IMR-90 (cell line): ENCODE results near the gene MS4A18. TPM values are rescaled to one million over a fixed set of nuclear protein-coding genes. Genes with fewer than 3 reads are reported as not detected.

Experiments used
- ATAC-seq: fragments of 200-7000 bp; cut with Tn5 transposase; 2 replicates; pipeline ENCODE4 v1.9.1; 2020; ENCODE audit warnings: low read depth, mild to moderate bottlenecking, moderate library complexity
- BruUV-seq: library from RNA; stranded (reverse); fragments of 400-500 nt; replicated peaks from 2 replicates; lab custom pipeline; 2021; lab: Mats Ljungman, UMichigan
- CTCF ChIA-PET: fragments of 300-600 bp; formaldehyde crosslinking; extraction: SDS; loops from one replicate; lab custom pipeline; 2021; ENCODE audit warnings: antibody characterized with exemption; lab: Yijun Ruan, JAX
- POLR2A ChIA-PET: fragments of 300-600 bp; sonication (Branson Sonifier 250); formaldehyde crosslinking; loops from one replicate; lab custom pipeline; 2022; ENCODE audit warnings: antibody characterized with exemption; ENCODE audit not compliant: unreplicated experiment; lab: Charles Lee
- DNase-seq: peaks from one replicate; pipeline ENCODE4 v3.0.0; 2013
- H2AFZ ChIP-seq: replicated peaks from 2 replicates; pipeline ENCODE3; 2013; ENCODE audit warnings: low read length, mild to moderate bottlenecking; ENCODE audit not compliant: poor library complexity
- H2AK5ac ChIP-seq: 2 replicates; pipeline ENCODE4 v1.6.1; 2013; ENCODE audit warnings: low read depth, low read length, inconsistent platforms
- H2AK9ac ChIP-seq: replicated peaks from 2 replicates; pipeline ENCODE3; 2013; ENCODE audit warnings: mild to moderate bottlenecking, low read depth, low read length, moderate library complexity; ENCODE audit not compliant: poor library complexity
- H2BK120ac ChIP-seq: 2 replicates; pipeline ENCODE4 v1.6.1; 2013; ENCODE audit warnings: low read depth, low read length, inconsistent platforms
- H2BK15ac ChIP-seq: 3 replicates; pipeline ENCODE4 v1.6.1; 2013; ENCODE audit warnings: low read depth, low read length, inconsistent platforms
- H2BK20ac ChIP-seq: 2 replicates; pipeline ENCODE4 v1.6.1; 2013; ENCODE audit warnings: low read depth, mild to moderate bottlenecking, inconsistent platforms, low read length, moderate library complexity
- H2BK5ac ChIP-seq: 2 replicates; pipeline ENCODE4 v1.6.1; 2013; ENCODE audit warnings: mild to moderate bottlenecking, low read depth, low read length, inconsistent platforms; ENCODE audit not compliant: poor library complexity, severe bottlenecking
- H3K14ac ChIP-seq: replicated peaks from 2 replicates; pipeline ENCODE4 v1.6.1; 2013; ENCODE audit warnings: low read depth, low read length, inconsistent platforms
- H3K18ac ChIP-seq: 2 replicates; pipeline ENCODE4 v1.6.1; 2013; ENCODE audit warnings: low read depth, low read length, control low read depth
- H3K23ac ChIP-seq: 2 replicates; pipeline ENCODE4 v1.6.1; 2013; ENCODE audit warnings: low read depth, low read length, inconsistent platforms
- H3K27ac ChIP-seq: 2 replicates; pipeline ENCODE4 v1.5.1; 2013; ENCODE audit warnings: mild to moderate bottlenecking, control low read depth, low read length; ENCODE audit not compliant: insufficient read depth
- H3K27me3 ChIP-seq: 2 replicates; pipeline ENCODE4 v1.6.1; 2013; ENCODE audit warnings: low read length; ENCODE audit not compliant: control insufficient read depth, insufficient read depth
- H3K36me3 ChIP-seq: 2 replicates; pipeline ENCODE4 v1.6.1; 2013; ENCODE audit warnings: low read length, mixed read lengths; ENCODE audit not compliant: control insufficient read depth, insufficient read depth
- H3K4ac ChIP-seq: 2 replicates; pipeline ENCODE4 v1.6.1; 2013; ENCODE audit warnings: low read depth, low read length, inconsistent platforms
- H3K4me1 ChIP-seq: 2 replicates; pipeline ENCODE4 v1.6.1; 2013; ENCODE audit warnings: low read length, mixed read lengths; ENCODE audit not compliant: control insufficient read depth, insufficient read depth
- H3K4me2 ChIP-seq: 2 replicates; pipeline ENCODE4 v1.6.1; 2013; ENCODE audit warnings: low read depth, mild to moderate bottlenecking, control low read depth, low read length, moderate library complexity
- H3K4me3 ChIP-seq: 2 replicates; pipeline ENCODE4 v1.5.1; 2013; ENCODE audit warnings: low read depth, mild to moderate bottlenecking, control low read depth, low read length, moderate library complexity; ENCODE audit not compliant: insufficient read depth
- H3K56ac ChIP-seq: 2 replicates; pipeline ENCODE4 v1.6.1; 2013; ENCODE audit warnings: low read length, inconsistent platforms; ENCODE audit not compliant: insufficient read depth; ENCODE audit errors: extremely low read depth
- H3K79me1 ChIP-seq, 2 experiments: 2 replicates each; pipeline ENCODE4 v1.6.1; 2013; ENCODE audit warnings: low read length in 2 of 2, inconsistent platforms in 1 of 2, low read depth in 1 of 2
- H3K9ac ChIP-seq: 2 replicates; pipeline ENCODE4 v1.6.1; 2013; ENCODE audit warnings: low read depth, low read length, control low read depth
- H3K9me1 ChIP-seq: 2 replicates; pipeline ENCODE4 v1.6.1; 2013; ENCODE audit warnings: low read length, inconsistent platforms; ENCODE audit not compliant: insufficient read depth
- H3K9me3 ChIP-seq: 2 replicates; pipeline ENCODE4 v1.6.1; 2013; ENCODE audit warnings: low read length; ENCODE audit not compliant: control insufficient read depth, insufficient read depth
- H4K20me1 ChIP-seq: 2 replicates; pipeline ENCODE4 v1.6.1; 2013; ENCODE audit warnings: low read length, inconsistent platforms; ENCODE audit not compliant: insufficient read depth
- H4K5ac ChIP-seq: 2 replicates; pipeline ENCODE4 v1.6.1; 2013; ENCODE audit warnings: mild to moderate bottlenecking, low read depth, low read length, control low read depth
- H4K8ac ChIP-seq, 2 experiments: 2 replicates each; pipeline ENCODE4 v1.6.1; 2013; ENCODE audit warnings: low read depth in 2 of 2, low read length in 2 of 2, control low read depth in 1 of 2, inconsistent platforms in 1 of 2
- H4K91ac ChIP-seq: 2 replicates; pipeline ENCODE4 v1.6.1; 2013; ENCODE audit warnings: low read depth, low read length, inconsistent platforms; ENCODE audit not compliant: insufficient read depth
- CEBPB ChIP-seq: IDR thresholded peaks from 2 replicates; pipeline ENCODE4 v1.6.1; 2012; ENCODE audit warnings: low read depth, low read length, improper control_type of control experiment
- CHD1 ChIP-seq: IDR thresholded peaks from 2 replicates; pipeline ENCODE4 v1.6.1; 2012; ENCODE audit warnings: low read depth, low read length, improper control_type of control experiment
- CTCF ChIP-seq: conservative IDR thresholded peaks from 2 replicates; pipeline ENCODE4 v1.5.1; 2012; ENCODE audit warnings: mild to moderate bottlenecking, low read depth, low read length, improper control_type of control experiment
- FOS ChIP-seq: fragments of 150-350 bp; IDR thresholded peaks from 2 replicates; pipeline ENCODE4 v1.6.1; 2016; ENCODE audit warnings: low read depth, low read length
- MAZ ChIP-seq: IDR thresholded peaks from 2 replicates; pipeline ENCODE4 v1.6.1; 2012; ENCODE audit warnings: low read depth, mild to moderate bottlenecking, low read length, improper control_type of control experiment, moderate library complexity, borderline replicate concordance
- MXI1 ChIP-seq: IDR thresholded peaks from 2 replicates; pipeline ENCODE4 v1.6.1; 2012; ENCODE audit warnings: low read depth, mild to moderate bottlenecking, low read length, moderate library complexity, borderline replicate concordance
- NFE2L2 ChIP-seq: fragments of 150-350 bp; IDR thresholded peaks from 2 replicates; pipeline ENCODE4 v1.6.1; 2016; ENCODE audit warnings: low read depth, mild to moderate bottlenecking, low read length
- POLR2A ChIP-seq: IDR thresholded peaks from 2 replicates; pipeline ENCODE4 v1.6.1; 2012; ENCODE audit warnings: mild to moderate bottlenecking, low read depth, low read length
- RAD21 ChIP-seq: IDR thresholded peaks from 2 replicates; pipeline ENCODE4 v1.6.1; 2012; ENCODE audit warnings: low read length, improper control_type of control experiment
- RFX5 ChIP-seq: IDR thresholded peaks from 2 replicates; pipeline ENCODE4 v1.8.0; 2012; ENCODE audit warnings: low read depth, mild to moderate bottlenecking, low read length, moderate library complexity
- USF2 ChIP-seq: fragments of 150-350 bp; IDR thresholded peaks from 2 replicates; pipeline ENCODE4 v1.6.1; 2017; ENCODE audit warnings: mild to moderate bottlenecking, antibody characterized with exemption, low read length, low read depth
- WGBS, 2 experiments: methylation state at CpG; one replicate each; pipeline versions ENCODE4 v1.1.5 to v1.1.7; 2013; ENCODE audit warnings: missing lambda C conversion rate in 2 of 2; ENCODE audit not compliant: insufficient read length in 1 of 2; ENCODE audit errors: extremely low coverage in 2 of 2; 5-methylcytosine and 5-hydroxymethylcytosine counted together
- dilution Hi-C: fragments of 300-500 bp; cut with HindIII; formaldehyde crosslinking; loops from one replicate; pipeline ENCODE4 v1.14.3; 2018; ENCODE audit warnings: low sequenced_read_pairs; ENCODE audit not compliant: unreplicated experiment
- in situ Hi-C: fragments of 300-500 bp; cut with MboI; formaldehyde crosslinking; loops from 3 replicates; pipeline ENCODE4 v1.14.3; 2019; ENCODE audit warnings: low sequenced_read_pairs, inconsistent platforms, mixed read lengths
- intact Hi-C: fragments of 100-400 bp; cut with micrococcal nuclease; formaldehyde crosslinking; loops from 2 replicates; pipeline ENCODE4 v1.10.0; 2022
- polyA plus RNA-seq, 3 experiments: library from polyadenylated mRNA; depleted of rRNA; stranded (reverse); fragments of >200 nt; gene quantifications; 2 replicates each; pipeline ENCODE4 v1.2.3, GENCODE V29; 2012; ENCODE audit warnings: low replicate concordance in 1 of 3
- total RNA-seq: library from RNA; depleted of rRNA; stranded (reverse); fragments of >200 nt; gene quantifications from 2 replicates; pipeline ENCODE4 v1.2.3, GENCODE V29; 2012
- TF ChIP-seq, protein P1 (sequence below): fragments of 150-350 bp; IDR thresholded peaks from 2 replicates; pipeline ENCODE4 v1.6.1; 2016; ENCODE audit warnings: low read depth, mild to moderate bottlenecking, low read length, moderate library complexity, borderline replicate concordance

Gene MS4A18
- total and polyA plus RNA-seq, 2 of the 4 experiments (the other 2 are of a cell fraction) = not detected

GRCh38 chr11:60741421-60741820 is 16.9 kb downstream of the MS4A18 start:
- H3K79me1 ChIP-seq = no peaks in the 10 kb centered on the region
- H4K20me1 ChIP-seq = no peaks in the 10 kb centered on the region
- H4K91ac ChIP-seq = no peak overlapping the region
- H2AFZ ChIP-seq = no peak overlapping the region
- H2AK9ac ChIP-seq = no peak overlapping the region
- H3K27me3 ChIP-seq = no peaks in the 10 kb centered on the region
- H3K14ac ChIP-seq = no peak overlapping the region
- H4K5ac ChIP-seq = no peak overlapping the region
- H2BK5ac ChIP-seq = no peak overlapping the region
- no CpG with 5 or more reads among the region's 3 CpGs for WGBS, 2 experiments
- H3K36me3 ChIP-seq = no peaks in the 10 kb centered on the region
- no peaks in the 10 kb centered on the region for H3K9me3 ChIP-seq
- H3K56ac ChIP-seq = no peak overlapping the region
- POLR2A ChIA-PET = no interaction called here
- H3K23ac ChIP-seq = no peak overlapping the region
- no peaks in the 10 kb centered on the region for H3K9me1 ChIP-seq
- ATAC-seq (no peak), DNase-seq (no peak)
- no peak overlapping the region for H3K4ac ChIP-seq
- H2BK20ac ChIP-seq = no peak overlapping the region
- no peak overlapping the region for H4K8ac ChIP-seq
- no peak overlapping the region for H3K9ac ChIP-seq
- no peak for TF ChIP-seq RFX5
- TF ChIP-seq, protein P1, sequence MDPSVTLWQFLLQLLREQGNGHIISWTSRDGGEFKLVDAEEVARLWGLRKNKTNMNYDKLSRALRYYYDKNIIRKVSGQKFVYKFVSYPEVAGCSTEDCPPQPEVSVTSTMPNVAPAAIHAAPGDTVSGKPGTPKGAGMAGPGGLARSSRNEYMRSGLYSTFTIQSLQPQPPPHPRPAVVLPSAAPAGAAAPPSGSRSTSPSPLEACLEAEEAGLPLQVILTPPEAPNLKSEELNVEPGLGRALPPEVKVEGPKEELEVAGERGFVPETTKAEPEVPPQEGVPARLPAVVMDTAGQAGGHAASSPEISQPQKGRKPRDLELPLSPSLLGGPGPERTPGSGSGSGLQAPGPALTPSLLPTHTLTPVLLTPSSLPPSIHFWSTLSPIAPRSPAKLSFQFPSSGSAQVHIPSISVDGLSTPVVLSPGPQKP = no peak
- no peak for TF ChIP-seq CHD1
- no peak for TF ChIP-seq FOS
- TF ChIP-seq POLR2A = no peak
- no peak for TF ChIP-seq NFE2L2
- TF ChIP-seq MAZ = no peak
- no peak for TF ChIP-seq RAD21
- TF ChIP-seq CEBPB = no peak
- no peak for TF ChIP-seq USF2
- no peak for TF ChIP-seq MXI1
- no peak for TF ChIP-seq CTCF
- H2AK5ac ChIP-seq = no peak overlapping the region
- in situ Hi-C loops = no loop called here
- dilution Hi-C loops = no loop called here
- H3K4me1 ChIP-seq = no peaks in the 10 kb centered on the region
- CTCF ChIA-PET = no interaction called here
- no TSS peak for BruUV-seq
- no peak overlapping the region for H2BK15ac ChIP-seq
- no peak overlapping the region for H3K27ac ChIP-seq
- no peak overlapping the region for H3K4me3 ChIP-seq
- intact Hi-C loops = no loop called here
- H3K4me2 ChIP-seq = no peak overlapping the region
- H2BK120ac ChIP-seq = no peak overlapping the region
- no peak overlapping the region for H3K18ac ChIP-seq
